SKM-1 (cell line): ENCODE results near the gene SSBP1.
"Not testable (repeated sequence)": the region's sequence is repeated elsewhere in the genome, so short reads cannot be mapped to it uniquely, and the experiment has no call there.

Experiments
- DNase-seq: peaks from one replicate; lab custom pipeline; 2025; ENCODE audit not compliant: unreplicated experiment; lab: John Stamatoyannopoulos, UW

Gene SSBP1

DNA sequence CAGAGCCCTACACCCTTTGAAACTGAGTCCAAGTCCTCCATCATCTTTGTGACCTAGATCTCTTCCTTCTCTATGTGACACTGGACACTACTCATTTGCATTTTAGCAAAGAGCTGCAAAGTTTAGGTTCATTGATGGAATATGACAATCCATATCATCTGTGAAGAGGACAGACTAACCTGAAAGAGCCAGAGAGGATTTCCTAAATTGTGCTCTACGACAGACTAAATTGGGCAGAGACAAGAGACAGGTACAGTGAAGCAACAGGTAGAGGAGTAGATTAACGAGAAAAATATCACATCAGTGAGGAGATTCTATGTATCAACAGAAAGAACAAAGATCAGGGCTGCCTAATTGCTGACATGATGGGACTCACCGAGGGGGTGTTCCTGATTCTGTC lies 25.6 kb downstream of the SSBP1 start, which contains the start of gene TAS2R3:
Gene TAS2R3, plus strand, starts transcription at position 301 of the 400 bp plus-strand sequence. Its CDS starts 62 bp downstream, at position 363.
- DNase-seq = no peak

DNA sequence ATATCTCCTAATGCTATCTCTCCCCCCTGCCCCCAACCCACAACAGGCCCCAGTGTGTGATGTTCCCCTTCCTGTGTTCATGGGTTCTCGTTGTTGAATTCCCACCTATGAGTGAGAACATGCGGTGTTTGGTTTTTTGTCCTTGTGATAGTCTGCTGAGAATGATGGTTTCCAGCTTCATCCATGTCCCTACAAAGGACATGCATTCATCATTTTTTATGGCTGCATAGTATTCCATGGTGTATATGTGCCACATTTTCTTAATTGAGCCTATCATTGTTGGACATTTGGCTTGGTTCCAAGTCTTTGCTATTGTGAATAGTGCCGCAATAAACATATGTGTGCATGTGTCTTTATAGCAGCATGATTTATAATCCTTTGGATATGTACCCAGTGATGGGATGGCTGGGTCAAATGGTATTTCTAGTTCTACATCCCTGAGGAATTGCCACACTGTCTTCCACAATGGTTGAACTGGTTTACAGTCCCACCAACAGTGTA lies 32.0 kb downstream of the SSBP1 start:
- not testable (repeated sequence) for DNase-seq

GRCh38 chr7:141776374-141776773 lies 38.2 kb downstream of the SSBP1 start, which contains the start of gene TAS2R4:
Gene TAS2R4 (plus strand): TSS chr7:141776674. CDS start chr7:141778489, 1,815 bp downstream.
- DNase-seq = no peak

DNA sequence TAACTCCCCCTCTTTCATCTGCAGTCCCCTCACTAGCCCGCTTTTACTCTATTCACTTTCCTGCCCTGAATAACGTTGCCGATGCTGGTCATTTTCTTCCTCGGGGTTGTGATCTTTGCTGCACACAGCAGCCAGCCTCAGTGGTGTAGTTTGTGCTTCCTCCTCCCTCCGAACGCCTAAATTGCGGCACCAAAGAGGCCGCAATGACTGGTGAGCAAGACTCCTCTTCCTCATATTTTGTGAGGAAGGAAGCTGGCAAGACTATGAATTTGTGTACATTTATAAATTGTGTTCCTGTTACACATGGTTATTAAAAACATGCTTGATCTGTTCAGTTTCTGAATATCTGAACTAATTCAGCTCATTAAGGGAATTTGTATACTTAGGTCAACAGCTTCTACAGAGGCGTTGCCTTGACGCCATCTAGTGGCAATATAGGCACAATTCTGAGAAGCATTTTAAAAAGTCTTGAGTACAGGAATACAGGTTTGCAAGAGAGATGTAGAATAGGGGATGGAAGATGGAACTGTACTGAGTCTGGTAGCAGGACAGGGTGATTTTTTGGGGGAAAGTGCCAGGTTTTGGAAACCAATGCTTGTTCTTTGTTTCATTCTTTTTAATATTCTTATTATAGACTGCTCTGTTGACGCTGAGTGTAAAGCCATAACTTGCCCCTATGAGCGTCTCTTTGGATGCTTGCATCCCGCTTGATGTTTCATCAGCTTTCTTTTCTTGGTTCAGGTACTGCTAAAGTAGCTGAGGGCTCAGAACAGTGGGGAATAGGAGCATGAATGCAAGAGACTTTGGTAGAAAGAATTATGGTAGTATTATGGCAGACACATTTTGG lies 47.8 kb downstream of the SSBP1 start:
- DNase-seq = peak; percentile 47

- no peak for DNase-seq
Observed at GRCh38 chr7:141788296-141788695, 50.1 kb downstream of the SSBP1 start.

GRCh38 chr7:141789917-141790316 lies 51.8 kb downstream of the SSBP1 start, which contains the start of gene TAS2R5:
Gene TAS2R5 (plus strand): TSS chr7:141790217. CDS start chr7:141790362, 145 bp downstream.
- no peak for DNase-seq

DNA sequence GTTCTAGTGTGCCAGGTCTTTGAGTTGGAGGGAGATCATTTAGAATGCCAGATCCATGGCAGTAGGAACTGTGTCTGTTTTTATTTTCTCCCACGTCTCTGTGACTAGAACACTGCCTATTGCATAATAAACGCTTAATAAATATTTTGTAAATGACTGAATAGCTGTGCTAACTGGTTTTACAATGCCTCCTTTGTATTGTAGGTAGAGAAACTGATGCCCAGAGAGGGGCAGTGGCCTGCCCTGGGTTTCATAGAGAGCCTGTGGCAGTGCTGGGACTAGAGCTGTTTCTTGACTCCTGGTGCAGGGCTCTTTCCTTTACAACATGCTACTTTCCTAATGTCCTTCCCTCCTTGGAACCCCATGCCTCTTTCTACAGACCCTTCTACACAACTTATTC lies 54.4 kb downstream of the SSBP1 start:
- DNase-seq = no peak
